Astrocyte (in vitro differentiated cells and primary cell): ENCODE data around the gene LEMD1. TPM values are rescaled to one million over a fixed set of nuclear protein-coding genes. Genes with fewer than 3 reads are reported as not detected.
A peak's percentile ranks its signal among the peaks of the same experiment; 100 is the strongest.

Source experiments
- DNase-seq: peaks from one replicate; pipeline ENCODE4 v3.0.0-alpha.2; 2010; ENCODE audit warnings: low read depth
- FAIRE-seq: peaks from 2 replicates; lab custom pipeline; 2011; peaks lifted over from hg19 to GRCh38; lab: Jason Lieb, UNC
- H2AFZ ChIP-seq: 2 replicates; pipeline ENCODE4 v1.6.0; 2012; ENCODE audit warnings: low read depth, low read length, inconsistent platforms
- H3K27ac ChIP-seq: 2 replicates; pipeline ENCODE4 v1.5.1; 2011; ENCODE audit warnings: low read depth, low read length, inconsistent platforms
- H3K27me3 ChIP-seq: 2 replicates; pipeline ENCODE4 v1.6.0; 2011; ENCODE audit warnings: low read length, inconsistent platforms; ENCODE audit not compliant: insufficient read depth
- H3K36me3 ChIP-seq: 2 replicates; pipeline ENCODE4 v1.5.1; 2011; ENCODE audit warnings: low read length, inconsistent platforms; ENCODE audit not compliant: insufficient read depth
- H3K4me1 ChIP-seq: 2 replicates; pipeline ENCODE4 v1.5.1; 2011; ENCODE audit warnings: low read length, inconsistent platforms; ENCODE audit not compliant: insufficient read depth
- H3K4me2 ChIP-seq: 2 replicates; pipeline ENCODE4 v1.6.0; 2012; ENCODE audit warnings: low read length, inconsistent platforms
- H3K4me3 ChIP-seq: 2 replicates; pipeline ENCODE4 v1.5.1; 2011; ENCODE audit warnings: low read depth, mild to moderate bottlenecking, low read length, inconsistent platforms; ENCODE audit not compliant: insufficient read depth
- H3K79me2 ChIP-seq: 2 replicates; pipeline ENCODE4 v1.6.0; 2012; ENCODE audit warnings: mild to moderate bottlenecking, low read length, inconsistent platforms; ENCODE audit not compliant: insufficient read depth
- H3K9ac ChIP-seq: 2 replicates; pipeline ENCODE4 v1.6.0; 2012; ENCODE audit warnings: mild to moderate bottlenecking, low read length, inconsistent platforms
- H3K9me3 ChIP-seq: 2 replicates; pipeline ENCODE4 v1.5.1; 2012; ENCODE audit warnings: low read depth, mild to moderate bottlenecking, low read length, inconsistent platforms; ENCODE audit not compliant: insufficient read depth
- H4K20me1 ChIP-seq: 2 replicates; pipeline ENCODE4 v1.6.0; 2012; ENCODE audit warnings: low read length, inconsistent platforms; ENCODE audit not compliant: insufficient read depth
- H3K27ac Mint-ChIP-seq: one replicate; pipeline ENCODE4 v1.8.0; 2021; ENCODE audit warnings: mild to moderate bottlenecking, mixed read lengths; ENCODE audit not compliant: unreplicated experiment
- H3K27me3 Mint-ChIP-seq: one replicate; pipeline ENCODE4 v1.8.0; 2021; ENCODE audit warnings: low read depth, mixed read lengths; ENCODE audit not compliant: unreplicated experiment
- H3K36me3 Mint-ChIP-seq: one replicate; pipeline ENCODE4 v1.8.0; 2021; ENCODE audit warnings: low read depth, mixed read lengths; ENCODE audit not compliant: unreplicated experiment
- H3K4me1 Mint-ChIP-seq: one replicate; pipeline ENCODE4 v1.8.0; 2021; ENCODE audit warnings: low read depth, mixed read lengths; ENCODE audit not compliant: unreplicated experiment
- H3K4me3 Mint-ChIP-seq: one replicate; pipeline ENCODE4 v1.8.0; 2021; ENCODE audit warnings: mild to moderate bottlenecking, moderate library complexity, mixed read lengths; ENCODE audit not compliant: unreplicated experiment
- H3K9me3 Mint-ChIP-seq: one replicate; pipeline ENCODE4 v1.8.0; 2021; ENCODE audit warnings: mild to moderate bottlenecking, mixed read lengths; ENCODE audit not compliant: unreplicated experiment
- CTCF ChIP-seq: IDR thresholded peaks from 2 replicates; pipeline ENCODE4 v1.5.1; 2011; ENCODE audit warnings: low read depth, mild to moderate bottlenecking, inconsistent platforms, low read length, moderate library complexity; ENCODE audit not compliant: insufficient read depth
- EZH2 ChIP-seq: IDR thresholded peaks from 2 replicates; pipeline ENCODE4 v1.6.1; 2012; ENCODE audit warnings: mild to moderate bottlenecking, low read length, inconsistent platforms; ENCODE audit not compliant: insufficient read depth
- total RNA-seq: library from RNA; stranded (reverse); gene quantifications from 2 replicates; pipeline ENCODE4 v1.2.1, GENCODE V29; 2021

LEMD1 gene
- total RNA-seq, 1 donor from 2014 or later: 3.1 TPM

GRCh38 chr1:205342986-205343385 lies 78.9 kb downstream of the LEMD1 start:
- no peaks in the 10 kb centered on the region for H3K36me3 ChIP-seq
- Mint-ChIP-seq H3K27ac (no peak overlapping the region), H3K4me3 (peak overlapping the region; percentile 43), H3K9me3 (no peaks in the 10 kb centered on the region), H3K27me3 (peaks cover 32% of the 10 kb centered on the region), H3K4me1 (peaks cover 6% of the 10 kb centered on the region), H3K36me3 (no peaks in the 10 kb centered on the region)
- H2AFZ ChIP-seq: peak overlapping the region; percentile 47
- H3K9ac ChIP-seq: no peak overlapping the region
- TF ChIP-seq CTCF: no peak
- no peak for TF ChIP-seq EZH2
- no peak overlapping the region for H3K4me3 ChIP-seq
- no peaks in the 10 kb centered on the region for H4K20me1 ChIP-seq
- FAIRE-seq (no peak), DNase-seq (no peak)
- peak overlapping the region; percentile 84 for H3K4me2 ChIP-seq
- H3K4me1 ChIP-seq: peaks cover 7% of the 10 kb centered on the region
- no peak overlapping the region for H3K27ac ChIP-seq
- H3K79me2 ChIP-seq: no peaks in the 10 kb centered on the region
- no peaks in the 10 kb centered on the region for H3K9me3 ChIP-seq
- peaks cover 21% of the 10 kb centered on the region for H3K27me3 ChIP-seq

GRCh38 chr1:205340676-205341075 lies 81.2 kb downstream of the LEMD1 start:
- peaks cover 27% of the 10 kb centered on the region for H3K27me3 ChIP-seq
- Mint-ChIP-seq H3K36me3 (no peaks in the 10 kb centered on the region), H3K9me3 (no peaks in the 10 kb centered on the region), H3K4me3 (no peak overlapping the region), H3K27ac (no peak overlapping the region), H3K27me3 (peaks cover 47% of the 10 kb centered on the region), H3K4me1 (no peaks in the 10 kb centered on the region)
- H3K36me3 ChIP-seq: no peaks in the 10 kb centered on the region
- no peak overlapping the region for H3K27ac ChIP-seq
- FAIRE-seq (no peak), DNase-seq (no peak)
- H3K4me3 ChIP-seq: no peak overlapping the region
- no peak overlapping the region for H2AFZ ChIP-seq
- no peaks in the 10 kb centered on the region for H3K9me3 ChIP-seq
- no peak overlapping the region for H3K4me2 ChIP-seq
- H3K9ac ChIP-seq: no peak overlapping the region
- TF ChIP-seq CTCF (no peak), EZH2 (no peak)
- no peaks in the 10 kb centered on the region for H3K79me2 ChIP-seq
- H4K20me1 ChIP-seq: no peaks in the 10 kb centered on the region
- peaks cover 7% of the 10 kb centered on the region for H3K4me1 ChIP-seq

- no peak for FAIRE-seq
- no peaks in the 10 kb centered on the region for H3K9me3 ChIP-seq
- no peak for DNase-seq
- no peak overlapping the region for H3K4me2 ChIP-seq
- no peak overlapping the region for H3K27ac Mint-ChIP-seq
- no peak overlapping the region for H3K4me3 ChIP-seq
- no peaks in the 10 kb centered on the region for H3K4me1 Mint-ChIP-seq
- no peaks in the 10 kb centered on the region for H3K79me2 ChIP-seq
- peaks cover 24% of the 10 kb centered on the region for H3K27me3 ChIP-seq
- no peaks in the 10 kb centered on the region for H3K9me3 Mint-ChIP-seq
- no peak overlapping the region for H3K9ac ChIP-seq
- no peak for TF ChIP-seq CTCF
- TF ChIP-seq EZH2: no peak
- H2AFZ ChIP-seq: no peak overlapping the region
- no peak overlapping the region for H3K4me3 Mint-ChIP-seq
- no peaks in the 10 kb centered on the region for H3K36me3 ChIP-seq
- no peaks in the 10 kb centered on the region for H4K20me1 ChIP-seq
- H3K27ac ChIP-seq: no peak overlapping the region
- H3K36me3 Mint-ChIP-seq: no peaks in the 10 kb centered on the region
- H3K4me1 ChIP-seq: peaks cover 7% of the 10 kb centered on the region
- H3K27me3 Mint-ChIP-seq: peaks cover 41% of the 10 kb centered on the region
Measured at GRCh38 chr1:205339717-205340116, 82.1 kb downstream of the LEMD1 start.
